ENCODE results near the gene BBIP1.

BBIP1 gene

DNA sequence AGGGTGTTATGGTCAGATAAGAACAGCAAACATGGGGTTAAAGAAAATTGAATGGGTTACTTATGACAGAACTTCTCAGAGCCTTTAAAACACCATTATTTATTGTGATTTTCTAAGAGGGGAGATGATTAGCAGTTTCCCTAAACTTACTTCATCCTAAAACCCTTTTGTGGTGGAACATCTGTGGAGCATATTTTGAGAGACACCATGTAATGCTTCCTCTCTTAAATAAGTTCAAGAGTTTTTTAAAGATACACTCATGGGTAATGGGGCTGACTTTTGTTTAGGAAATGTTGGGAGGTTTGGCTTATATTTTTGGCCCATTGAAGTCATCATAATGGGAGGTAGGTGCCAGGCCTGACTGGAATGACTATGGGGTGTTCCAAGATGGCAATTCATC is 55.6 kb downstream of the BBIP1 start:
- no peak for DNase-seq (ENCODE audit: low spot score)

DNA sequence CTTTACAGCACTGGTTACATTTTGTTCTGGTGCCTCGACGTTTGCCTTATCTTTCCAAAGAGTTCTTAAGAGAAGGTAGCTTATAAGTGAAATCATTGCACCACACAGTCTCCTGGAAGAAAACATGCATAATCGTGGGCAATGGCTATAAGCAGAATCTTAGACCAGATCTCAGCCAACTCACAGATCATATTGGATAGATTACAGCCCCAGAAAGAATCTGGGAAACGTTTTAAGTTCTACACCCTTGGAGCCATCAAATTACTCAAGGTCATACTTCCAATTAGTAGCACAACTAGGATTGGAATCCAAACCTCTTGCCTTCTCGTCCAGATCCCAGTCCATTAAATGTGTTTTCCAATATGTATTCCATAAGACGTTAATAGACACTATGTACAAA is 56.0 kb downstream of the BBIP1 start:
- no peak for DNase-seq (ENCODE audit: low spot score)

DNA sequence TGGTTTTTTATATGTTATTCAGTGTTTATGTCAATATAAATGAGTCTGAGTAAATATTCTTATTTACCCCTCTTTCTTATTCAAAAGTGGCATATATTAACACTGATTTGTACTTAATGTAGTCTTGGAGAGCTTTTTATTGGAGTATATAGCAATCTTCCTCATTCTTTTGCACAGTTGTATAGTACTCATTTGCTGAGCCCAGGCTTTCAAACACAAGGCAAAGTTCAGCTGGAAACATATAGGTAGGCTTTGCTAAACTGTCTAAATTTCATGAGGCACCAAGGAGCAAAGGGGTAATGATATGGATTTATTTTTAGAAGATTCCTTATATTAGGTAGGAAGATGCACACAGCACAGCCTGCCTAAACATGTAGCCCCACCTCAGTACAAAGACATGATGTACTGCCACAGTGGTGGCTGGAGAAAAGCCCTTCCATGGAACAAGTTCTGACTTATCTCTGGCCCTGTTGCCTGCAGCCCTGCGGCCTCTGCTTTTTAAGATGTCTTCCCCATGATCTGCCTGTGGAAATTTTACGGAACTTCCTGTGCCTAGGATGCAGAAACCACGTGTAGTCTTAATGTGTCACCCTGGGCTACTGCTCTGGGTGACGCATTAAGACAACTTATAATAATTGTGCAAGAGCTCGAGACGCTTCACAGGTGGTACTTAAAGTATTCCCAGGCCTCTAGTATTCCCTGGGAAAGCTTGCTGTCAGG is 56.9 kb downstream of the BBIP1 start:
- no peak for DNase-seq (ENCODE audit: low spot score)

DNA sequence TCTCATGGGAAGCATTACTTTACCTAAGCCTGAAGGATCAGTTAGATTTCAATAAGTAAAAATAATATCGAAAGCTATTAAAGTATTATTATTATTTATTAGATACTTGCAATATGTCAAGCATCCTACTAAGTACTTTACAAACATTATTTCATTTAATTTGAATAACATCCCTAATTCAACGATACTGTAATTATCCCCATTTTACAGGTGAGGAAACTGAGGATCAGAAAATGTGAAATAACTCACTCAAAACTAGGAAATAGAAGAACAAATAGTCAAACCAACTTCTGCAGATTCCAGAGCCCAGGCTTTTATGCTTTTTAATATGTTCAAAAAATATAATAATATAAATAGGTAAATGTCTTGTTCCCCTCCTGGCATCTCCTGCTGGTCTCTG is 57.5 kb downstream of the BBIP1 start:
- no peak for DNase-seq (ENCODE audit: low spot score)

DNA sequence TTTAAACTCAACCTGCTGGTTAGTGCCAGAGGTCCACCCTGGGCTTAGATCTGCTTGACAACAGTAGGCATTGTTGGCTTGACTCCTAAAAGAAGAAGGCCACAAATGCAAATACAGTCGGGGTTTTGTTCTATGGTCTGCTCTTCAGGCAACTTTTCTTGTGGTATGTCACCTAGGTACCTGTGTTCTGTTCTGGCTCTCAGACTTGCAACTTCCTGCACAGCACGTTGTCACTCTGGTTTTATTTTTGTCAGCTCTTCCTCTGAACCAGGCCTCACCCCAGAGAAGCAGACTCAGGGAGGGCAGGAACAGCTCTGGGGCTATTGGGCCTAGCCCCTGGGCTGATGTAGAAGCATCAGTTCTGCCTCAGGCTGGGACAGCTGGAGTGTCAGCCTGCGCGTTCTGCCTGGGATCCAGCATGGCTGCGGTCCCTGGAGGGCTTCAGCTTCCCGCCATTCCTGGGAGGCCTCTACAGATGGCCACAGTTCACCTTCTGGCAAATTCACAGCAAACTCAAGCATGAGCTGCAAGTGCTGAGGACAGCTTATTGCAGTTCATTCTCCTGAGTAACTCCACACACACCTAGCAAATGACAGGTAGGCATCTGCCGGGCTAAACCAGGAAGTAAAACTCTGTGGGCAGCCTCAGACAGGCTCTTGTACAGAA is 58.3 kb downstream of the BBIP1 start:
- DNase-seq (ENCODE audit: low spot score), result no peak

DNA sequence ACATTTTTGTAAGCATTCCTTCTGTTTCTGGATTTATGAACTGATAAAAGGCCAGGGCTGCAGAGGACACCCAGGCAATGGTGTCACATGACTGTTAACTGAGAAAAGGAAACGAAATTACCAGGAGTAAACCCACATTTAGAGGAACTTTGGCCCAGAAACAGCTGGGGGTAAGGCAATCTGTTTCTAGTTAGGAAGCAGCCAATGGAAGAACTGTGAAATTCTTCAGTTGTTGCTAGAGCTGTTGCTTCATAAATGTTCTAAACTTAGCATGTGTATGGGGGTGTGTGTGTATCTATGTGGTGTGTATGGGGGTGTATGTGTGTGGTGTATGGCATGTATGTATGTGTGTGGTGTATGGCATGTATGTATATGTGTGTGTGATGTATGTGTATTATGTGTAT is 59.0 kb downstream of the BBIP1 start:
- no peak for DNase-seq (ENCODE audit: low spot score)

DNA sequence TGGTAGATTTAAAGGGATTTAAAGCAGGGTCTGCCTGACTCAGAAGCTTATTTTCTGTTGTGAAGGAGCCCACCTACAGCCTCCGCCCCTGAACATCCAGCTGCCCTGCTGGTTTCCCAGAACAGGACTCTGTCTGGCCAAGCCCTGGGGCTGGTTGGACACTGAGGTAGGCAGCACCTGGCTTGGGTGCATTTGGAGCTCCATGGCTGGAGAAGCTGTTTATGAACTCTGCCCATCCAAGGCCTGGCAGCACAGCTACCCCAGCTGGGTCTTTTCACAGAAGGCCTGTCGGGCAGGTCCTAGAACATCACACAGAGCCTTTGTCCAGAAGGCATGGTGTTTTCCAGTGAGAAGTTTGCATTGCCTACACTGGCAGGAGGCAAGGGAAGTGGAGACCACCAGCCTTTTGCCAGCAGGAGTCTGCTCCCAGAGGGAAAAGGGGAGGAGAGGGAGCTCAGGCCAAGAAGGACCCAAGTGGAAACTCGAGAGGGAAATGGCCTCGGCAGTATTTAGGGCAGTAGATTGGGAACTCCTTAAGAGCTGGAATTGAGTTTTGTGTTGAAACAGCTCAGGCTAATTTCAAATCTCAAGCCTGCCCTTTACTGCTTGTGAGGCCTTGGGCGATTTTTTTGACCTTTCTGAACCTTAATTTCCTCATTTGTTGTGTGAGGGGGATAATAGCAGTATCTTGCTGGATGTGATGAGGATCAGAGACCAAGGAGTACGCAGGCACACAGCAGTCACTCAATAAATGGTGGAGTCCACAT is 59.6 kb downstream of the BBIP1 start:
- no peak for DNase-seq (ENCODE audit: low spot score)

DNA sequence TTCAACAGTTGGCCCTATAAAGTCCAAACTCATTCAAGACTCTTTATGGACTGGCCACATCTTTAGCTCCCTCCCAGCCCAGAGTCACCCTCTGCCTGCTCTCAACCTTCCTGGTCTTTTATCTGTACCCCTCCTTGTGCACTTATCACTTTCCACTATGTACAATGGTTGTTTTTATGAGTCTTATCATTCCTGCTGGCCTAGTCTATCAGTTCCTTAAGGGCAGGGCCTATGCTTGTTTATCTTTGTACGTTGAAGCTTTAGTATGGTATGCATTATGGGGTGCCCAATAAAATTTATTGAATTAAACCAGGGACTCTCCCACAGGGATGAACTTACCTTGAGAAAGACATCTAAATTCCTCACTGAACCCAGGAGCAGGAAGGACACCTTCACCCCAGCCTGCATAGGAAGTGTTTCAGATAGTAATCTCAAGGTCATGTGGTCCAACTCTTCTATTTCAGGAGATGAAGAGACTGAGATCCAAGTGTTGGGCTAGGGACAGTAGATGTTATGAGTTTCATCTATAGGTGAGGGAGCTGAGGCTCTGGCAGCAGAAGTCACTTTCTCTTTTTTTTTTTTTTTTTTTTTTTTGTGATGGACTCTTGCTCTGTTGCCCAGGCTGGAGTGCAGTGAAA is 60.6 kb downstream of the BBIP1 start:
- DNase-seq (ENCODE audit: low spot score), result no peak

DNA sequence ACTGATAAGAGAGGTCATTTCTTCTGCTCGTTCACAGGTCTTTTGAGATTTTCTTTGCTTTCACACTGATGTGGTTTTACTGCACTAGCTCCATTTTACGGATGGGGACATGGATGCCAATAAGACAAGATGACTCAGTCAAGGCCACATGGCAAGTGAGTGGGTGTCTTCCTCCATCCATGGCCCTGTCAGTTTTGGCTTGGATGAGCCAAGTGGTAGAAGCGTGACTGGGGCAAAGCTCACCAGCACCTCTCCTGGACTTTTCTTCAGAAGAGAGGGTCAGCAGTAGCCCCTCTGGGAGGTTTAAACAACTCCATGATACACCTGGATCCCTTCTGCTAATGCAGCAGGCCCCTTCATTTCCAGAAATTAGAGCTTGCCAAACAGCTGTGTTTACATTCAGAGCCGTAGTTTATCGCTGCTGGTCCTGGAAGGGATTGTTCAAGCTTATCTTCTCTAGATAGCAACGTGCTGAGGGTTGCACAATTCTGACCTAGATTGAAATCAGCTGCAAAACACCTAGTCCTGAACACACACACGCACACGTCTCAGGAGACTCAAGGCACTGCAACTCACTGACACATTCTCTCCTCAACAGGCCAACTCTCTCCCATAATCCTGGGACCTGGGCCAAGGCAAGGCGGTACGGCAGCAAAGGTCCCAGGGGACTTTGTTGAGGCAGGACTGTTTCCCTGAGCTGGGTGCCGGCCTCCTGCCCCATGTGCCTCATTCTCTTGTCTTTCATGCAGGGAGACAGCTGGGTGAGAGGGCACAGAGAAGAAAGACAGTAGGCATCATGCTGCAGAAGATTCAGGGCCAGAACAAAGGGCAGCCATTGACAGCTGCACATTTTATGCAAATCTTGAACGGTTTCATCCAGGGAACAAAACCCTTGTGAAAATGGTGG is 61.5 kb downstream of the BBIP1 start:
- no peak for DNase-seq (ENCODE audit: low spot score)

DNA sequence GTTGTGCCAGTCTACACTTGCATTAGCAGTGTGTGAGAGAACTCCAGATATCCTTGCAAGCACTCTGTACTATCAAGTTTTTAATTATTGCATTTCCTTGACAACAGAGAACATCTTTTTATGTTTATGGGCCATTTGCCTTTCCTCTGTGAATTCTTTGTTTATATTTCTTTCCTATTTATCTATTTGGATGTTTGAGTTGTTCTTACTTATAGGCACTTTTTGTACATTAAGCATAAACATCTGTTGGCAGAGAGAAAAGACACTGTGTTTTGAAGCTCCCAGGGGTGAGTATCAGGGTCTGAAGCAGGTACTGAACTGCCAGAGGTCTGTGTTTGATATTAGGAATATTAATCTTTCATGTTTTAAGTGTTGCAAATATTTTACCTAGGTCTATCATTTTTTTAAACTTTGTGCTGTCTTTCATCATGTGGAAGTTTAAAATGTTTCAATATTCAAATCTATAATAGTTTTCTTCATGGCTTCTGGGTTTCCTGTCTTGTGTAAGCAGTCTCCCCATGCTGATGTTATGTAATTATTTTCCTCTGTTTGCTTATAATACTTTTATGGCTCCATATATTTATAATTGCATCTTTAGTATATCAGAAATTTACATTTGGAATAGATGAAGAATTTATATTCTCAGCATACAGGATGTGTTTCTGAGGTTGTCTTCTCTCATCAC is 64.9 kb downstream of the BBIP1 start:
- DNase-seq (ENCODE audit: low spot score), result no peak

DNA sequence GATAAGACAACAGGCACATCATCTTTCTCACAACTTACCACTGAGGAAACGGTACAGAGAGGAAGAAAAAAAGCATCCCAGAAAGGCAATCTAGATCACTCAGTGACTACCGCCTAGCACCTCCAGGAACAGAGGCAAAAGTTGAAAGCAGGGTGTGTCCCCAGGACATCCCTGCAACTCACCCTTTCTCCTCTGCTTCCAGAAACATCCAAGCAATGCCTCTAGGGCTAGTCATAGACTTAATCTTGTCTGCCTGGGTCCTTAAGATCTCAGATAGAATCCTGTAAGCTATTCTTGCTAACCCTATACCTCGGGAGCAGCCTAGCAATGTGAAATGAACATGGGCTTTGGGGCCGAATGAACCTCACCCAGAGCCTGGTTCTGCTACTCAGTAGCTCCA is 66.0 kb downstream of the BBIP1 start:
- no peak for DNase-seq (ENCODE audit: low spot score)

DNA sequence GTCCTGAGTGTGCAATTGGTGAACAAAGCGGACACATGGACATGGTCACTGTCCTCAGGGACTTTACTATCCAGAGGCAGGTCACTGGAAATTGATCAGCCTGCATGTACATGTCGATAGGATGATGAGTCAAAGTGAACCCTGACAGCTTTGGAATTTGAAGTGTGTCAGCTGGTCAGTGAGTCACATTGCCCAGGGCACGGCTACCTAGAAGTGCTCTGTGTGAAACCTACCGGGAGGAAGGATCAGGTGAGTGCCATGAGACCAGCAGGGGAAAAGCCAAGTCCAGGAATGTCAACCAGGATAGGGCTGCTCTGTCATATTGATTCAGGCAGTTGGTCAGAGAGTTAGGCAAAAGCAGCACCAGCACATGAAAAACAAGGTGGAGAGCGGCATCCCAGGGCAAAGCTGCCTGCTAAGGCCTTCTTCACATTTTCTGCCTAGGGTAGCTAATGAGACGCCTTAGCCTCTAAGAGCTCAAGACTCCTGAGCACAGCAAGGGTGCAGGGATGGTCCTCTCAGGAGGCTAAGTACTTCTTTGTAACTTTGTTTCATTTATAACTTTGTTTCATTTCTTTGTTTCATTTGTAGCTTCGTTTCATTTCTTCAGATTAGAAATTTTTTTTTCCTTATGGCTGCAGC is 66.6 kb downstream of the BBIP1 start:
- DNase-seq (ENCODE audit: low spot score), result no peak

DNA sequence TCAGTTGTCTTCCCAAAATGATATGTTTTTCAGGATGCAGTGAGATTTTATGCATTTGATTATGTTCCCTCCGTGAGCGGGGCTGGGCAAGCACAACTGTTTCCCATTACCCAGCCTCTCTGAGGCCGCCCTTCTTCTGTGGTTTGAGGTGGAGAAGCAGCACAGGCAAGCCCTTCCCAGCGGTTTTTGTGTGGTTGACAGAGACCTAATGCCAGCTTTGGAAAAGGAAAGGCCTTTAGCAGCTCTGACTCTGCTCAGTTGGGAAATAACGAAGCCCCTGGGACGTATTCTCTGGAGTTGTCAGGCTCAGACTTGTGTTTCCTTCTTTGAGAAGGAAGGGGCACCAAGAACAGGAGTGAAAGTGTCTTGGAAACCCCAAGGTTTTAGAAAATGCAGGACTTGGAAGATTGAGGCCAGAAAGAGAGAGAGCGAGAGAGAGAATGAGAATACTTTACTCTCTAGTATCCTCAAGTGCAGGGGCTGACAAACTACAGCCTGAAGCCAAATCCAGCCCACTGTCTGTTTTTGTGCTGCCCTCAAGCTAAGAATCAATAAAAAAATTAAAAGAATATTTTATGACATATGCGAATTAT is 67.9 kb downstream of the BBIP1 start:
- DNase-seq (ENCODE audit: low spot score), result no peak

DNA sequence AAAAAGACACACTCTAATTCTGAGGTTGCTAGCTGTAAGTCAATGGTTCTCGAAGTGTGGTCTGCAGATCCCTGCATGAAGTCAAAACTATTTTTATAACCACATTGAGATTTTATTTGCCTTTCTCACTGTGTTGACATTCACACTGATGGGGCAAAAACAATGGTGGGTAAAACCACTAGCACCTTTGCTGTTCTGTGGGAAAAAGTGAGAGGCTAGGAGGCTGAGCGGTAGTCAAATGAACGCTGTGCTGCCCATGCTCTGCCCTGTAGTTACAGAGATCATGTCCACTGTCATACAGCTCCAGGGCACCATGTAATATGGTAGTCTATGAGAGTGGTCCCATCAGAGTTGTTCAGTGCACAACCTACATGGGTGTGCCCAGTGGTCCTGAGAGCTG is 68.9 kb downstream of the BBIP1 start:
- DNase-seq (ENCODE audit: low spot score), result no peak

Data from iPS-NIHi11 (cell line).